Stimulated activated CD4-positive, alpha-beta T cell treated with anti-CD3 and anti-CD28 coated beads, Interleukin-12 subunit alpha, Interleukin-12 subunit beta, amount 100 ng/mL, for 48 hours (primary cell): ENCODE data around the gene HOXD12.

Experiments
- DNase-seq, 3 donors: peaks; one replicate each; pipeline ENCODE4 v3.0.0-alpha.2; 2020; ENCODE audit warnings: low read depth in 2 of 3, low spot score in 1 of 3

The HOXD12 gene

GRCh38 chr2:176130957-176131847 is 31.6 kb downstream of the HOXD12 start:
- no peak for DNase-seq

- DNase-seq = no peak
Measured at GRCh38 chr2:176131848-176132158, 32.2 kb downstream of the HOXD12 start.

DNA sequence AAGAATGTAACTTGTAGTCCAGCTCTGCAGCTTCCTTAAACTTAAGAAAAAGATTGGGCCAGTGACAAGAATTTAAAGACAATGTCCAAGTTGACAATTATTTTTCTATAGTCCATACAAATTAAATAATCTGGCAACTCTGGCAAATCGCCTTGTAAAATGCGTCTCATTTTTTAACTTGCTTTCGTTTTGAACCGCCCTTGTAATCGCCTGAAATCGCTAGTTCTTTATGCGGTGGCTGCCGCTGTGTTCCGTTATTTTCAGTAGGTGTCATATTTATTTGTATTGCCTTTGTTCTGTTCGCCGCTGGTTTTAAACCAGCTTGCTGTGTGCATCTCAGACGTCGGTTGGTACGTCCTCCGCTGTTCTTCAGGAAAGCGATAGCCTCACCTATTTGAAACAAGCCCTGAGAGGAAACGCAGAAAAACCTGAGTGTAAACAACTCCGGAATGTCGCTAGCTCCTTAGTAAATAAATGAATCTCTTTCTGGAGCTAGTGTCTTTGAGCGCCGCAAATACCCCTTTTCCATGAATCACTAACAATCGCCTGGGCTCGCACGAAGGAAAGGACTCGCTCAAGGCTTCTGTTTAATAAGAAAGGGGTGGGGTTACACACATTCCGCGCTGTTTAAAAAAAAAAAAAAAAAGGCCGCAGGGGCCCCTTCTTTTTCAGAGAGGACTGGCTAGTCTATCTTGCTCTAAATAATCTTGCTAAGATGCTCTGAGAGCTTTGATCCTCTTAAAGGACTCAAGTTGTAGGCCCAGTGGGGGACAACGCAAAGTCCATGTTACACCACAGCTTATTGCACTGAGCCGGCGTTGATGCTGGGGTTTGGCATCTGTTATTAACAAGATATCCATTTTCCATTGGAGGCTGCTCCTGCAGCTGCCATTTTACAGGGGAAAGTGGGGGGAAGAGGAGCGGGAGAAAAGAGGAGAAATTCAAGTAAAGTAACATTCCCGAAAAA is 32.9 kb downstream of the HOXD12 start:
- DNase-seq = no peak

GRCh38 chr2:176133389-176133788 is 33.8 kb downstream of the HOXD12 start:
- no peak for DNase-seq

GRCh38 chr2:176134035-176134434 is 34.4 kb downstream of the HOXD12 start:
- DNase-seq = no peak

DNA sequence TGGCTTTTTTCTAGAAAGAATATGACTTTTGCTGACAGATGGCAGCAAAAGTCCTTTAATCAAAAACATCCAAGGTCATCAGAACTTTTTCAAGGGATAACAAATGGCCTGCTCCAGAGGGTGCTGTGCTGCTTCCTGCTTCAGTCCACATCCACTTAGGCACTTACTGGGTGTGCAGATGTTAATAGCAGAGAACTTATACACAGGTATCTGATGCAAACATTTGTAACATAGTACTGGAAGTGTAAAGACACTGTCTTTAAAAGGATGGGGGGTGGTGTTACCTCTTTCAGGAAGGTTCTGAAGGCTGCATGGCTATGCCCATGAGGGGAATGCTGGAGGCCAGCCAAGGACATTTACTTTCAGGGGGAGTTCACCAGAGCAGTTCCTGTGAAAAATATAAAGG is 35.4 kb downstream of the HOXD12 start:
- no peak for DNase-seq

- DNase-seq = no peak
Measured at GRCh38 chr2:176136374-176137251, 37.0 kb downstream of the HOXD12 start.

GRCh38 chr2:176137252-176137580 is 37.6 kb downstream of the HOXD12 start:
- DNase-seq = no peak

GRCh38 chr2:176137906-176138305 is 38.3 kb downstream of the HOXD12 start:
- no peak for DNase-seq

- DNase-seq = no peak
Measured at GRCh38 chr2:176138526-176138922, 38.9 kb downstream of the HOXD12 start.

GRCh38 chr2:176138923-176139660 is 39.5 kb downstream of the HOXD12 start:
- DNase-seq = no peak

DNA sequence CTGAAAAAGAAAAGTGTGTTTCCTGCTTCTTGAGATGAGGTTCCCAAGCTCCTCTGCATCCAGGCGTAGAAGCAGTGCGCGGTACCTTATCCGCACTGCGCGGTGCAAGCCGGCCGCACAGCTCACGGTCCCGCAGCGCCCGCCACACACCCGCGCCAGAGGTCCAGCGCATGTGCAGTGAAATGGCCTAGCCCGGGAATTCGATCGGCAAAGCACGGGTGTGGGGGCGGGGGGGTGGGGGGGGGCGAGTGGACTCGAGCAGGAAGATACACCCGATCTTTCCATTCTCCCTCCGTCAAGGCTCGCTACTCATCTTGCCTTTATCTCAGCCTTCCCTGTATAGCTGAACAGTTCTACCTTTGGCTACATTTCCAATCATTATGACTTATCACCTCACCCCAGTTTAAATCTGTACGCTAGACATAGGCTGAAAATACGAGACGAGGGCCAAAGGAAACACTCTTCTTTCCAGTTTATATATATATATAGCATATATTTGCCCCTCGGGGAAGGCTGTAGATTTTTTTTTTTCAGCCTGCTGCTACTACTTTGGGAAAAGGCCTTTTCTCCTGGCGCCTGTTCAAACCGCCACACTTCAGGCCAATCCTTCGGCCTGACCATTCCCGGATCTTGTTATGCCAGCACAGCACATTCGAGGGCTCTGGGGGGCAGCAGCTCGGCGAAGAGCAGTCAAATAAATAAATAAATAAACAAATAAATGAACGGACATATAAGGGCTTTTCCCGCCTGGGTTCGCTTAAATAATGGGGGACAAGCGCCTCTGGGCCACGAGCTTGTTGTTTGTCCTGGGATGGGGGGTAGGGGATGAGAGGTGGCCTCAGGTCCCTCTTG is 40.3 kb downstream of the HOXD12 start:
- DNase-seq = no peak

DNA sequence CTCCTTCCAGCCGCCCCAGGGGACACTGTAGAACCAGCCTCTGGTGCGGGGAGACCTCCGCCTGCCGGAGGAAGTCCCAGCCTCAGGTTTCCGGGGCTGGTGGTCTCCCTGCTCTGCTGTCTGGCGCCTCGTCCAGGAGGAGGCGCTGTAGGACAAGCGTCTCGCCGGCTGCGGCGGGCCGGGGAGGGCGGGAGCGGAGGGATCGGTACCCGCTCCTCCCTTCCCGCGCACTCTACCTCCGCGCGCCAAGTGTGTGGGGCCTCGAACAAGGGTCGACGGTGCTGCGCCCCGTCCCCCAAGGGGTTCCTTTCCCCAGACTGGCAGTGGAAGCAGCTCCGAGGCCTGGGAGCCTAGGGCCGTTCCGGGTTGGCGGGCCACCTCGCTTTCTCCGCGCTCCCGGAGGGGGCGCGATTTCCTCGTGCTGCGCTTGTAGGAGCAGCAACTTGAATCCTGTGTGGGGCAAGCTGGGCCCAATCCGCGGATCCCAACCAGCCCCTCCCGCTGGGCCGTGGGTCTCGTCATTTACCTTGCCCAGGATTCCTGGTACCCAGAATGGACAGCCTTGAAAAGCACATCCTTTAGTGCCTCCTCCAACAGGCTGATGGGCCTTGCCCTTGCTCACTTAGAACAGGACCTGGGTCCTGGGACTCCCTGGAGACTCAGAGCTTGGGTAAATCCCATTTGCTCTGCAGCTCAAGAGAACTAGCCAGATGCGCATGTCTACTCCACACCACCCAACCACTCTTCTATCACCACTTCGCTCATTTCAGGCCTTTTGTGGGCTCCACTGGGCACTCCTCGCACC is 41.1 kb downstream of the HOXD12 start:
- DNase-seq = peak; percentile 44 to 58 (median 52)

DNA sequence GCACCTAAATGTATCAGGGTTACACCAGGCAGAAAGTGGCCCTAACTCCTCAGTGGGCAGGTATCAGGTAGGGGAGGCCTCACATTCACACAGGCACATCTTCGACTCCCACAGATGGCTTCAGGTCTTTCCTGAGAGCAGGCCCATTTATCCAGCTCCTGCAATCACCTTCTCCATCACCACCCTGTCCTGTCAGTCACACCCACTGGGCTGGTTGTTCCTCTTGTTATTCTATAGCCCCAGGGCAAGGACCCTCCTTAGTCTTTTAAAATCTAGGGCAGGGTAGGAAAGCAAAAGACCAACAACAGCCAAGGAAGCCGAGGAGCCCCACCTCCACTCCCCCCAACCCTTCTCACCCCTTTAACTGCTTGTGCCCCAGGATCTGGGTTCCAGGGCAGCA is 42.7 kb downstream of the HOXD12 start:
- DNase-seq = no peak

- DNase-seq = no peak
Measured at GRCh38 chr2:176145085-176145969, 45.7 kb downstream of the HOXD12 start.

DNA sequence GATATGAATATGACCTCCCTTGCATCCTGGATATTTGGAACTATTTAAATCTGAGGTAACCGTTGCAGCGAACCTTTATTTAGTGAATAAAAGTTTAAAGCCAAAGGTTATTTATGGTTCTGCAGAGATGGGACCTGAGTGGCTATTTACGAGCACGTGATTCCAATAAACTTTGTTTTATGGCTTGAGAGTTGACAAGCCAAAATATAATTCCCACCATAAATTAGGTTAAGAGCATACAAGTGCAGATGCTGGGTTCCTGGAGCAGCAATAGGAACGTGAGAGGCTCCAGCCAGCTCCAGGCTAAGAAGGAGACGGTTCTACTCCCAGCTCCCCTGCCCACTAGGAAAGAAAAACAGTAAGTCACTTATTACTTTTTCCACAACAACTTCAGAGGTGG is 46.5 kb downstream of the HOXD12 start:
- no peak for DNase-seq

DNA sequence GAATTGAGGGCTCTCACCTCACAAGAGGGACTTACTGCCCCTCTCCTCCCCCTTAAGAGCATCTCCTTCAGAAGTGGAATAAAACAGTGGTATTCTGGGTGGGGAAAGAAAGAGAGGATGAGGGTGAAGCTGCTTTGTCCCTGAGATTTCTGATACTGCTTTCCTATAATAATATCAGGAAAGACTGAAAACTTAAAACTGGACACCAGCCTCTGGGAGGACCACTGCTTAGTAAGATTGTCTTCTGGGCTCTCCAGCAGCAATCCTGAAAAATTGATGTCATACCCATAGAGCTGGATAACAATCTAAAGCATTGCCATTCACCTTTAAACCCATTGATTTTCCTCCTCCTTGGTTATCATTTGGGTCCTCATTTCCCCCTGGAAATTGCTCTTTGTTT is 47.0 kb downstream of the HOXD12 start:
- DNase-seq = no peak
